Midbrain (tissue), 1 donor: Measurements from ENCODE around the gene COL23A1.
A peak's percentile ranks its signal among the peaks of the same experiment; 100 is the strongest.

Source experiments
- DNase-seq: peaks from one replicate; lab custom pipeline; 2025; lab: John Stamatoyannopoulos, UW

Gene COL23A1

DNA sequence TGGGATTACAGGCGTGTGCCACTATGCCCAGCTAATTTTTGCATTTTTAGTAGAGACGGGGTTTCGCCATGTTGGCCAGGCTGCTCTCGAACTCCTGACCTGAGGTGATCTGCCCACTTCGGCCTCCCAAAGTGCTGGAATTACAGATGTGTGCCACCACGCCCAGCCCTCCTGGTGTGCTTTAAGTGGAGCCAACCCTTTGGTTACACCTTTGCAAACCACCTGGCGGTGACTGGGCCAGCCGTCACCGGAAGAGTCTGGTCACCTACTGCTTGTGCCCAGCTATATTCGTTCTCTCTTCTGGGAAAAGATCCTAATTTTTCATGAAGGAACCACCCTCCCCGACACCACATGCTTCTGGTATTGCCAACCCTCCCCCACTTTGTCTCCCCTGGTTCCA is 35.9 kb downstream of the COL23A1 start:
- DNase-seq: no peak

DNA sequence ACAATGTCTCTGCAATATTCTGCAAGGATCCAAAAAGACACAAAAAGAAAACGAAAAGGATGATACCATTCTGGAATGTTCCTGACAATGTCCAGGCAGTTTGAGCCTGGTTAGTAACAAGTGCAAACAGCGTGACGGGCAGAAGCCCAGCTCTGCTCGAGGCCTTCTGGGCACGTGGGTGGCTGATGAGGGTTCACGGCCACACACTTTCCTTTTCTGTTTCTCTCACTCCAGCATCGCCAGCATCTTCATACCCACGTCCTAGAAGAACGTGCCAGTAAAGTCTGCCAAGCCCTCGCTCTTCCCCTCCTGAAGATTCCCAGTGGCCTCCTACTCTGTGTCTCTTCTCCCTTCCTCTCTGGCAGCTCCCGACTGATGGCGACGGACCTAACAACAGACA is 36.7 kb downstream of the COL23A1 start:
- no peak for DNase-seq

DNA sequence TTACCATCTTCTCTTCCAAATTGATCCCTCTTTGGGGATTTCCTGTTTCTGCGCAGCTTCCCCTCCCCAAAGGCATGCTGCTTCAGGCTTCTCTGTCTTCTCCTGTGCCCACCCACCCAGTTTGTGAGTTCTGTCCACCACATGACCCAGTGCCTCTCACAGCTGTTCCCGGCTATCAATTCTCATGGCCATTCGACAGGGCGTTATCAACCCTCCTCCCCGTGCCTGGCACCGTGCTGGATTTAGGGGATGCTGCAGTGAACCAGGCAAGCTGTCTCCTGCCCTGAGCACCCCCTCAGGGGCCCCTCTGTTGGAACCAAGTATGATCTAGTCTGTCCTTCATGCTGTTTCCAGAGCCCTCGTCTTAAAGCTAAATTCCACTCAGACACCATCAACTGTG is 38.7 kb downstream of the COL23A1 start:
- DNase-seq: no peak

DNA sequence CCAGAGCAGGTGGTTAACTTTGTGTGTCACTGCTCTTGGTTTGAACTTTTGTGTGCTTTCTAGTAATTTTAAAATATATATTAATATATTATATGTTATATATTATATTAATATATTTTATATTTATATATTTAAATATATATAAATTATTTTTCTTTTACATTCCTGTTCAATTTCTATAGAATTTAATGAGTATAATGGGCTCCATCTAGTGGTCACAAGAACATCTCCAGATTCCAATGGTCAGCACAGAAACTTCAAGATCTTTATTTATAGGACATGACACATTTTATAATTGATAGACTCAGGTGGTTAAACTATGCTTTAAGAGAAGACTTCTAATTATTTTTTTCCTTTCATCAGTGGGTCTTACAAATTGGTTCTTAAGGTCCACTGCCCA is 39.1 kb downstream of the COL23A1 start:
- peak; percentile 20 for DNase-seq

DNA sequence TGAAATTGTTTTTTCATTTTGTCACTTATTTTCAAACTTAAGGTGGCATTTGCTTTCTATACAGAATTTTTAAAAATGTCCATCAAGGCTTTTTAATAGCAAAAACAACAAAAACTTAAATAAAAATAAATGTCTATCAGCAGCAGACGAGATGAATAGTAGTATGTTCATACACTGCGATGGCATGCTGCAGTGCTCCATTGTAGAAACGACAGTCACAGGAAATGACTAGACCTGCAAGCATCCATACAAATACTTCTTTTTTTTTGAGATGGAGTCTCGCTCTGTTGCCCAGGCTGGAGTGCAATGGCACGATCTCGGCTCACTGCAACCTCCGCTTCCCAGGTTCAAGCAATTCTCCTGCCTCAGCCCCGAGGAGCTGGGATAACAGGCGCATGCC is 41.4 kb downstream of the COL23A1 start:
- DNase-seq: no peak

DNA sequence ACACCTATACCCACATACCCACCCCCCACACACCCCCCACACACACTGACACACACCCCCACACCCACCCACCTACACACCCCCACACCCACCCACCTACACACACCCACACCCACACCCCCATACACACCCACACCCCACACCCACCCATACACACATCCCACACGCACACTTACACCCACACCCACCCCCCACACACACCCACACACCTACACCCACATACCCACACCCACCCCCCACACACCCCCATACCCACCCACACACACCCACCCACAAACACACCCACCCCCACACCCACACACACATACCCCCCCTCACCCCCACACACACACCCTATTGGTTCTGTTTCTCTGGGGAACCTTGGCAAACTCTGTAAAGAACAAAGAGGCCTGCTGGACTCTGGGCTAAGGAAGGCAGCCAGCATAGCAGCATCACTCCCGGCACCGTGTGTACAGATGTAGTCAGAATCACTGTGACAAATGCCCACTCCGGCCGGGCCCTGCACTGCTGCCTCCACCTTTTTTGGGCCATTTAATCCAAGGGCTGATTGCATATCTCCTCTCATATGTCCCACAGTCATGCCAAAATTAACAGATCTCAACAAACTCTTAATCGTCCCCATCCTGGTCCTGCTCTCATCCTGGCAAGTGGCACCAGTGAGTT is 42.3 kb downstream of the COL23A1 start:
- peak; percentile 10 for DNase-seq

DNA sequence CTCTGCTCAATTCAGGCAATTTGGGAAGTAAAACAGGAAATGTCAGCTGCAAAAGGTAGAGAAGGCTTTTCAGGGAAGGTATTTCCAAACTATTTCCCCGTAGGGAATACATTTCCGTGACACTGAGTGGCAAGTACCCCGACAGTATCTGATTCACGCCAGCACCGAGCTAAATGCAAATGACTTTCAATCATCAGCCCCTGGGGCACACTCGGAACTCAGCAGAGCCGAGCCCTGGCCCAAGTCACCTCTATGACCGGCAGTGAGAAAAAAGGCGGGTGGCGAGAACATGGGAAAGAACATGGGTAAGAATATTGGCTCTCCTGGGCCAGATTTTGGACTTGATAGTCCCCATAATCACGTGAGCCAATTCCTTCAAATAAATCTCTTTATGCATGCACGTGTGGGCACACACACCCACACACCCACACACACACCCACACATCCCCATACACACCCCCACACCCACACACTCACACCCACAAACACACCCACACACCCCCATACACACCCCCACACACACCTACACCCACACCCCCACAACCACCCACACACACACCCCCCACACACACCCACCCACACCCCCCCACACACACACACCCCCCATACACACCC is 43.0 kb downstream of the COL23A1 start:
- no peak for DNase-seq

DNA sequence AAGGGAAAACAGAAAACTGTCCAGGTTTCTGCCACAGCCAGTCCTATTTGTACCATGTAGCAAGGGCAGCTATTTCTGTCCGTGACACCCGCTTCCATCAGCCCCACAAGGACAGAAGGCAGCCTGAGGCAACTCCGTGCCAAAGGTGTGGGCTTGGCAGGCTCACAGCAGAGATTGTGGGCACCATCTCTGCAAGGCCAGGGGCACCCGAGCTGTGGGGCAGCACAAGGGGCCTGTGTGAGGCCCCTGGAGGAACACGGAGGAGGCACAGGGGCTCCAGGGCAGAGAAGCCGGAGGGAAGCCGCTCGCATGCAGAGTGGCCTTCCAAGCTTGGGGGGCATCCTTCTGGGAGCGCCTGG is 43.5 kb downstream of the COL23A1 start:
- no peak for DNase-seq

DNA sequence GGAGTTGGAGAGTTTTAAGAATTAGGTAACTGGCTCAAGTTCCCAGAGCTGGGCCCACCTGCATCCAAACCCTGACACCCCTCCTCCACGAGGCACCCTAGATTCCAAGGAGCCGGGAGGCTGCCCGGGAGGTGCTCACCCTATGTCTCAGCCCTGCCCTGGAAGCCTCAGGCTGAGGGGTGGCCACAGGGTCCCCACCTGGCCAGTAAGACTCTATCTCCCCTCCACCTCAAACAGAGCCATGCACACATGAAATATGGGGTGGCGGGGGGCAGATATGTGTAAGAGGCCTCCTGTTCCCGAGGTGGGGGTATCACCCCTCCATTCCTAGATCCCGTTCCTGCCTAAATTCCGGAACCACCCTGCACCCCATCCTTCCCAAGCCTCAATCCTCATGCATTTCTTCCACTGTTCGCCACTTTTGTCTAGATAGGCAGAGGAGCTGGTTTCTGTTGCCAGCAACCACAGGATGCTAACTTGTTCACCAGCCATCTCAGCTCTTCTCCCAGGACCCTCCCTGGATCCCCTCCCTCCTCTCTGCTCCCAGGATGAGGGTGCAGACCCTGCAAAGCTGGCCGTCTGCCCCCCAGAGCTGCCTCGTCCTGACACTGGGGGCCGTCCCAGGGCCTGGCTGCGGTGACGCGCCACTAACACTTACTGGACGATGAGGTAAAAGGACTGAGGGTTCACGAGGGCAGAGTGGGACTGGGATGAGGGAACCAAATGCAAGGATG is 44.1 kb downstream of the COL23A1 start:
- no peak for DNase-seq

DNA sequence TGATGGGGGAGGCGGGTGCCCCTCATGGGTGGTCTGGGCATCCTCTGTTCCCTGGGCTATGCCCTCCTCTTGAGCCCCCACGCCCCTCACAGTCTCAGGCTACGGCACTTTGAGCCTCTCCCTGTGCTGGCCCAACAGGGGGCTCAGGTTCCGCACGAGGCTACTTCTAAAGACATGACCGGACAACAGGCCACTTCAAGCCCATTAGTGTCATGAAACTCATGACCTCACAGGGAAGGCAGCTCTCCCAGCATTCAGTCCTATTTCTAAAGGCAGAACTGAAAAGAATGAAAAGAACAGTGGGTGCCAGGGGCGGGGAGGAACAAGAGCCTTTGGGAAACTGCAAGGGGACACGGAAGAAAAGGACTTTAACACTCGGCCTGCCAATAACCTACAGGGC is 45.0 kb downstream of the COL23A1 start:
- no peak for DNase-seq

DNA sequence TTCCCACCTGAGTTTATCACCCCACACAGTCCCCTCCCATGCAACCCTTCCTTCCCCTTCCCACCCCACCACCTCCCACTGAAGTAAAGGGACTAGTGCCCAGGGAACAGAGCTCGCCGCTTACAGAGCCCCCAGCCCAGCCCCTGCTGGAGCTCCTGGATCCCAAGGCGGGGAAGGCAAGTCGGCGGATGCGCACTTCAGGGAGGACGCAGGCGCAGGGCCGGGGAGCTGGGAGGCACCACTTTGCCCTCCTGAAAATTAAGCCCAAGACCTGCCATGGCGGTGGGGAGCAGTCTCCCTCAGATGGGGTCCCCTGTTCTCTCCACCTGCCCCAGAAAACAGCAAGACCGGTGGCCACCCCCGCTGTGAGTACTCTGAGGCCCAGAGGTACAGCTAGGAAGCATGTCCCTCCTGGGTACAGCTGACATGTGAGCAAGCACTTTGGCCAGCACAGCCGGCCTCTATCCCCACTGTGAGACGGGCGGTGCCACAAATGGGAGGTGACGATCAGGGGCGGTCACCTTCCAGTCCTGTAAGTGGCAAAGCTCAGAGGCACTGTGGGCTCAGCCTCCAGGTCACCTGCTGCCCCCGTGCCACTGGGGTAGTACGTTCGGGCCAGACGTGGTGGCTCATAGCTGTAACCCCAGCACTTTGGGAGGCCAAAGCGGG is 45.9 kb downstream of the COL23A1 start:
- no peak for DNase-seq

DNA sequence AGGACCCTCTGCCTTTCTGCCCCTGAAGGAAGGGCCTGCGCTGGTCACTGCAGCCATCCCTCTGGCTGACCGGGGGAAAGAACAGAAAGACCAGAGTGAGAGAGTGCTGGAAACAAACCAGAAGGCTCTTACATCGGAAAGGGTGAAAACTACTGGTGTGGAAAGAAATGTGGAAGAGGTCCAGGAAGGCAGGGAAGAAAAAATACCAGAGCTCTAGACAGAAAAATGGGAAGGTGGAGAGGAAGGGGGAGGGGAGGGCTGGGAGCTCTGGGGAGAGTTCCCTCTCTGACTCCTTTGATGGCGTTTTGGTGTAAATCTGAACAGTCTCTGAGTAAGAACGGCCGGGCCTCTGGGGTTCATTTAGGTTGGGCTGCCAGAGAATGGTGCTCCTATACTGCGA is 47.7 kb downstream of the COL23A1 start:
- peak; percentile 40 for DNase-seq

DNA sequence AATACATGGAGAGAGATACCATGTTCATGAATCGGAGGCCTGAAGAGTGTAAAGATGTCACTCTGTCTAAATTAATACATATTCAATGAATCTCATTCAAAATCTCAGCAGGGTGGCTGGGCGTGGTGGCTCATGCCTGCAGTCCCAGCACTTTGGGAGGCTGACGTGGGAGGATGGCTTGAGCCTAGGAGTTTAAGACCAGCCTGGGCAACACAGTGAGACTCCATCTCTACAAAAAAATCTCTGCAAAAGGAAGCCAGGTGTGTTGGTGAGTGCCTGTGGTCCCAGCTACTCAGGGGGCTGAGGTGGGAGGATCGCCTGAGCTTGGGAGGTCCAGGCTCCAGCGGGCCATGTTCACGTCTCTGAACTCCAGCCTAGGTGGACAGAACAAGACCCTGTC is 49.7 kb downstream of the COL23A1 start:
- no peak for DNase-seq

DNA sequence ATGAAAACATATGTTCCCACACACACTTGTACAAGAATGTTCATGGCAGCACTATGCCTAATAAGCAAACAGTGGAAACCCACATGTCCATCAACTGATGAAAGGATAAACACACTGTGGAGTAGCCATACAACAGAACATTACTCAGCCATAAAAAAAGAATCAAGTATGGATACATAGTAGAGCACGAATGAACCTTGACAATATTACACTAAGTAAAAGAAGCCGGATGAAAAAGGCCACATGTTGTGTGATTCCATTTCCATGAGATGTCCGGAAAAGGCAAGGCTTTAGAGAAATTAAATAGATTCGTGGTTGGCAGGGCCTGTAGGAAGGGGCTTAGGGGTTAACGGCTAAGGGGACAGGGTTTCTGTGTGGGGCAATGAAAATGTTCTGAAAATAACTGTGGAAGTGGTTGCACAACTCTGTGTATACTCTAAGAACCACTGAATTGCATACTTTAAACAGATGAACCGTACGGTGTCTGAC is 51.4 kb downstream of the COL23A1 start:
- no peak for DNase-seq

DNA sequence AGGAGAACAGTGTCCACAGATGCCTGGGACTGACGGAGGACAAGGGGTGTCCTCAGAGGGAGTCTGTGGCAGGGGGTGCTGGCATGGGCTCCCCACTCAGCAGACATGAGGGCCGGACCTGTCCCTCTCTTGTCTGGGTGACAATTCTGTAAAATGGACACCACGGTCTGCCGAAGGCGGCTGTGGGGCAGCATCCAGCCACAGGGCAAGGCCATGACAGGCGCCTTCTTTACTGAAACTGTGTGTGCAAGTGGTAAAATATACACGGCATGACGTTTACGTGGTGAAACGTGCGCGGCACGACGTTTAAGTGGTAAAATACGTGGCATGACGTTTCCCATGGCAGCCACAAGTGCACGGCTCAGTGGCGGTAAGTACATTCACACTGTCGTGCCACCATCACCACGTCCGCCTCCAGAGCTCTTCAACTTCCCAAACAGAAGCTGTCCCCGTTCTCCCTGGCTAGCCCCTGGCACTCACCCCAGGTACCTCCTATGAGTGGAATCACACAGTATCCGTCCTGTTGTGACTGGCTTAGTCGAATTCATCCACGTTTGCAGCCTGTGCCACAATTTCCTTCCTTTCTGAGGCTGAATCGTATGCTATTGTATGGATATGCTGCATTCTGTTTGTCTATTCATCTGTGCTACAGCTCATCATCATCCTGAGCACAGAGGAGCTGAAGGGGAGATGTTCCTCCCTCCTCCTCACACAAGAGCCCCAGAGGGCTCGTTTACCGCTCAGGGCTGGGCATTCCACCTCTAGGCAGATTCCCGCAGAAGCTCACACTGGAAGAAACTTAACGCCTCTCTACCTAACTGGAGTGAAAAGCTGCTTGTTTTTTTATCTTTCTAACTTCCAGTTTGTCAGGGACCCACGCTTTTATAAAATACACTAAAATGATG is 52.5 kb downstream of the COL23A1 start:
- no peak for DNase-seq

DNA sequence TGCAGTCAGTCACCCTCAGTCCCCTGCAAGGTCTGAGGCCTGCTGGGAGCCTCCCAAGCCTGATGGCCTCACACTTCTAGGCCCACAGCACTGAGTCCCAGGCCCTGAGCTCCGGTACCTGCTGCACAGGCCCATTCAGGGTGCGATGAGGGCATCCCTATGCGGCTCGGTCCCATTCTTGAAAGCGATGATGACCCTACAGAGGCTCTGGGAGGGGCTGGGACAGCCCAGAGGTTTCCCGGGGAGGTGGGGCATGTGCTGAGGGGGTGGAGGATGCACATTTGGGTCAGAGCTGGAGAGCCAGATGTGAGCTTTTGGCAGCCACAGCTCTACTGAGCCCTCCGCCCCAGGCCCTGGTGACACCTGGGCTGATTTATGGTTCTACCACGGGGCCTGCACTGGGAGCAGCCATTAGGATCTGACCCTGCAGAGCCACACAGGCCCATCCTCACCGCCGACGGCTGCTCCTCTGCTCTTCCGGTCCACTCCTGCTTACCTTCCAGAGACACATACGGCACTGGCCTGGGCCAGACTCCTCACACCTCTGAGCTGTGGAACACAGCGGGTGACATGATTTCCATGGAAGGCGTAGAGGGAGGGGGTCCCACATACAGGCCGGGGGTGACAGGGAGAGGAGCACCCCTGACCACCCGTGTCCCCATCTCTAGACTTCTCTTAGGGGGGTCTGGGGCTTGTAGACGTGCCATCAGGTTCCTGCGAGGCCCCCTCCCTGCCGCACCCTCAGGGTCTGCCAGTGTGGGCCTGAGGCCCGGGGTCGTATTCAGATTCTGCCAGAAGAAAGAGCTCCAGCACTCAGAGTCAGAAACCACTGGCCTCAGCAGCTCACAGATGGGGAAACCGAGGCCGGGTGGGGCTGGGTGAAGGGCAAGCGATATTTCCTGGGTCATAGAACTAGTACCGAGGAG is 53.4 kb downstream of the COL23A1 start:
- DNase-seq: no peak

DNA sequence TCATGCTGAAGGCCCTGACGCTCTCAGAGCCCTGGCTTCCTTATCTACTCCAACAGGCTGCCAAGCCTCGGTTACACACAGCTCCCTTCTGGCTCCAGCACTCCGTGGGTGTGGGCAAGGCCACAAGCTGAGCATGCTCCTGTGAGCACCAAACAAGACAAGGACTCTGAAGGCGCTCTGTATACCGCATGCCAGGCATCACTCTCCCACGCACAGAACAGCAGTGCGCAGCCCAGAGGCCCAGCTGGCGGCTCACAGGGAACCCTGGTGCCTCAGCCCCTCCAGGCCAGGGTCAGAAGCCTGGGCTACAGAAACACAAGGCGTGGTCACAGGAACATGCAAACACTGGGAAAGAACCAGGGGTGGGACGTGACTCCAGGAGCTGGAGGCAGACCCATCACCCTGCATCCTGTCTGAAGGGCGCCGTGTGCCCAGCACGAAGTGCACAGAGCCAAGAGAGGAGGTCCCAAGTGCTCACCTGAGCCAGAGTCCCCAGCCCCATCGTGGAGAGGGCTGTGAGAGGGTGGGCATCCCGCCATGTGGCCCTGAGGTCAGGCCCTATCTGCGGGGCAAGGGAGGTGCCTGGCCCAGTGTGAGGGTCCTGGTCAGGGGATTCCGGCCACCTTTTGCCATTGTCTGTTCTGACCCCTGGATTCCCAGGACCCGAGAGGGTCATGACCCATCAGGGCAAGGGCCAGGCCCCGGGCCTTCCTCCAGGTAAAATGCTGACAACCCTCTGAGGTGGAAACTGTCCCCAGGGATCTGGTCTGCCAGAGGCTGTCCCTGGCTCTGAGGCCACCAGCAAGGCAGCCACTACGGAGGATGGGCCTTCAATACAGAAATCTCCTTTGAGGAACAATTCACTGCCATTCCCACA is 54.7 kb downstream of the COL23A1 start:
- DNase-seq: no peak

DNA sequence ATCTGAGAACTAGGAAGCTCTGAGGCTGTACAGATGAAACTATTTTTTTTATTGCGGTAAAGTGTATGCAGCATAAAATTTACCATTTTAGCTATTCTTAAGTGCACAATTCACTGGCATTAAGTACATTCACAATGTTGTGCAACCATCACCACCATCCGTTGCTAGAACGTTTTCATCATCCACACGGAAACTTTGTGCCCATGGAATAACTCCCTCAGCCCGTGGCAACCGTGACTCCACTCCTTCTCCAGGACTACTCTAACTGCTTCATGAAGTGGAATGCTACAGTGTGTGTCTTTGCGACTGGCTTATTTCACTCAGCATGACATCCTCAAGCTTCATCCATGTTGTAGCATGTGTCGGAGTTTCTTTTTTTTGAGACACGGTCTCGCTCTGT is 57.1 kb downstream of the COL23A1 start:
- DNase-seq: no peak

DNA sequence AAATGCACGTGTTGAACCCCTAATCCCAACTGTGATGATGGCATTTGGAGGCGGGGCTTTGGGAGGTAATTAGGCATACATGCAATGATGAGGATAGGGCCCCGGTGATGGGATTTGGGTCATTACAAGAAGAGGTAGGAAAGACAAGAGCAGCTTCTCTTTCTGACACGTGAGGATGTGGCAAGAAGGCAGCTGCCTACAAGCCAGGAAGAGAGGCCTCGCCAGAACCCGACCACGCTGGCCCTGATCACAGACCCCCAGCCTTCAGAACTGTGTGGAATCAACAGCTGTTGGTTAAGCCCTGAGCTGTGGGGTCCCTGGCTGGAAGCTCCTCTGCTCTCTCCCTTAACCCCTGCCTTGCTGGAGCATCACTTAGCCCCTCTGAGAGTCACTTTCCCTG is 57.5 kb downstream of the COL23A1 start:
- no peak for DNase-seq

DNA sequence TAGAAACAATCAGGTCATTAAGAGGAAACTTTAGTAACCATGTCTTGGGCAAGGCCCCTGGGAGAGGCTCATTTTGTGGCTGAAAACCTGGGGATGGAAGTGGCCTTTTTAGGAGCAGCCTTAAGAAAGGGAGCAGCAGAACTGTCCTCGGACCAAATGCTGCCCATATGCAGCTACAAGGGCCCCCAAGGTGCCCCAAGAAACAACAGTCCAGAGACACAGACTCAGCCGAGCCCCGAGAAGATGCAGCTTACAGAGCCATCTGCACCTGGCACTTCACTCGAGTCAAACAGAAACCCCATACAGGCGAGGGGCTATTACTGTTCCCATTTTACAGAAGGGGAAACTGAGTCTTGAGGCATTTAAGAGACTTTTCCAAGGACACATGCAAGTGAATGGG is 58.0 kb downstream of the COL23A1 start:
- no peak for DNase-seq
